HG03025 (cell line): ENCODE data around the gene CTTNBP2NL.
"Not testable (repeated sequence)": the region's sequence is repeated elsewhere in the genome, so short reads cannot be mapped to it uniquely, and the experiment has no call there.

Source experiments
- ATAC-seq: cut with Tn5 transposase; IDR thresholded peaks from one replicate; pipeline ENCODE4 v1.9.1; 2021; ENCODE audit warnings: mild to moderate bottlenecking, moderate library complexity; ENCODE audit not compliant: unreplicated experiment, low FRiP score

CTTNBP2NL gene

GRCh38 chr1:112458756-112459155 is 62.7 kb downstream of the CTTNBP2NL start:
- ATAC-seq = no peak

GRCh38 chr1:112460615-112461014 is 64.6 kb downstream of the CTTNBP2NL start:
- ATAC-seq = no peak

GRCh38 chr1:112461200-112461871 is 65.3 kb downstream of the CTTNBP2NL start:
- no peak for ATAC-seq

GRCh38 chr1:112462953-112463279 is 66.9 kb downstream of the CTTNBP2NL start:
- no peak for ATAC-seq

GRCh38 chr1:112464501-112464900 is 68.5 kb downstream of the CTTNBP2NL start:
- ATAC-seq = no peak

- no peak for ATAC-seq
Observed at GRCh38 chr1:112465122-112465521, 69.1 kb downstream of the CTTNBP2NL start.

- peak; percentile 75 for ATAC-seq
Observed at GRCh38 chr1:112466078-112466660, 70.2 kb downstream of the CTTNBP2NL start.

GRCh38 chr1:112470324-112470723 is 74.3 kb downstream of the CTTNBP2NL start:
- not testable (repeated sequence) for ATAC-seq

- ATAC-seq = no peak
Observed at GRCh38 chr1:112470966-112471365, 75.0 kb downstream of the CTTNBP2NL start.

GRCh38 chr1:112472142-112472541 is 76.1 kb downstream of the CTTNBP2NL start:
- ATAC-seq = no peak

- ATAC-seq = no peak
Observed at GRCh38 chr1:112477550-112477949, 81.5 kb downstream of the CTTNBP2NL start.

- ATAC-seq = no peak
Observed at GRCh38 chr1:112478314-112478713, 82.3 kb downstream of the CTTNBP2NL start.

- not testable (repeated sequence) for ATAC-seq
Observed at GRCh38 chr1:112486063-112486462, 90.0 kb downstream of the CTTNBP2NL start.

- not testable (repeated sequence) for ATAC-seq
Observed at GRCh38 chr1:112487686-112488085, 91.7 kb downstream of the CTTNBP2NL start.

- no peak for ATAC-seq
Observed at GRCh38 chr1:112488141-112488540, 92.1 kb downstream of the CTTNBP2NL start.

GRCh38 chr1:112492076-112492475 is 96.1 kb downstream of the CTTNBP2NL start:
- ATAC-seq = no peak

GRCh38 chr1:112493351-112493750 is 97.3 kb downstream of the CTTNBP2NL start:
- no peak for ATAC-seq

- ATAC-seq = no peak
Observed at GRCh38 chr1:112496290-112496689, 100.3 kb downstream of the CTTNBP2NL start.

- ATAC-seq = no peak
Observed at GRCh38 chr1:112501810-112502641, 106.0 kb downstream of the CTTNBP2NL start.

- ATAC-seq = no peak
Observed at GRCh38 chr1:112502826-112503225, 106.8 kb downstream of the CTTNBP2NL start.

GRCh38 chr1:112504001-112504660 is 108.1 kb downstream of the CTTNBP2NL start:
- no peak for ATAC-seq
